Fibroblast of mammary gland (primary cell): ENCODE data around the gene CLDN22.

Experiments
- DNase-seq: peaks from one replicate; pipeline ENCODE4 v3.0.0-alpha.2; 2010; ENCODE audit warnings: low read depth
- H3K4me3 ChIP-seq: 2 replicates; pipeline ENCODE4 v1.5.1; 2011; ENCODE audit warnings: low read depth, mild to moderate bottlenecking, low read length, moderate library complexity; ENCODE audit not compliant: control insufficient read depth
- TF ChIP-seq, protein P1 (sequence below): conservative IDR thresholded peaks from 2 replicates; pipeline ENCODE4 v1.5.1; 2011; ENCODE audit warnings: low read depth, low read length, inconsistent platforms; ENCODE audit not compliant: control insufficient read depth, insufficient read depth

The CLDN22 gene

DNA sequence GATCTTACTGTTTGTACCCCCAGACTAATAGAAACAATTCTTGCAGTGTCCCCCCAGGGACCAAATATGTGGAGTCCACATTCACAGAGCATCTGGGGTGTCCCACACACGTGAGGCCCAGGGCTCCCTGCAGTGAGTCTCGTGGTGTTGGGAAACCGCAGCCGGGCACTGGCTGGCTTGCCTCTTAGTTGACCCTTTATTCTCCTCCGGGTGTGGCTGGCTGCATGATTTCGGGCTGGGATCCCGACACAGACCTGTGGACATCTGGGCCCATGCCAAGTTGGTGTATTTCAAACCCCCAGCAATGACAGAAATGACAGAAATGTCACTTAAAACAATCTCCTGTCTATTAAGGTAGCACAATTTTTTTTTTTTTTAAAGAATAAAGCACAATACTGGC lies 17.8 kb upstream of the CLDN22 start:
- DNase-seq, result no peak
- TF ChIP-seq, protein P1, sequence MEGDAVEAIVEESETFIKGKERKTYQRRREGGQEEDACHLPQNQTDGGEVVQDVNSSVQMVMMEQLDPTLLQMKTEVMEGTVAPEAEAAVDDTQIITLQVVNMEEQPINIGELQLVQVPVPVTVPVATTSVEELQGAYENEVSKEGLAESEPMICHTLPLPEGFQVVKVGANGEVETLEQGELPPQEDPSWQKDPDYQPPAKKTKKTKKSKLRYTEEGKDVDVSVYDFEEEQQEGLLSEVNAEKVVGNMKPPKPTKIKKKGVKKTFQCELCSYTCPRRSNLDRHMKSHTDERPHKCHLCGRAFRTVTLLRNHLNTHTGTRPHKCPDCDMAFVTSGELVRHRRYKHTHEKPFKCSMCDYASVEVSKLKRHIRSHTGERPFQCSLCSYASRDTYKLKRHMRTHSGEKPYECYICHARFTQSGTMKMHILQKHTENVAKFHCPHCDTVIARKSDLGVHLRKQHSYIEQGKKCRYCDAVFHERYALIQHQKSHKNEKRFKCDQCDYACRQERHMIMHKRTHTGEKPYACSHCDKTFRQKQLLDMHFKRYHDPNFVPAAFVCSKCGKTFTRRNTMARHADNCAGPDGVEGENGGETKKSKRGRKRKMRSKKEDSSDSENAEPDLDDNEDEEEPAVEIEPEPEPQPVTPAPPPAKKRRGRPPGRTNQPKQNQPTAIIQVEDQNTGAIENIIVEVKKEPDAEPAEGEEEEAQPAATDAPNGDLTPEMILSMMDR, result no peak
- H3K4me3 ChIP-seq, result no peak overlapping the region

DNA sequence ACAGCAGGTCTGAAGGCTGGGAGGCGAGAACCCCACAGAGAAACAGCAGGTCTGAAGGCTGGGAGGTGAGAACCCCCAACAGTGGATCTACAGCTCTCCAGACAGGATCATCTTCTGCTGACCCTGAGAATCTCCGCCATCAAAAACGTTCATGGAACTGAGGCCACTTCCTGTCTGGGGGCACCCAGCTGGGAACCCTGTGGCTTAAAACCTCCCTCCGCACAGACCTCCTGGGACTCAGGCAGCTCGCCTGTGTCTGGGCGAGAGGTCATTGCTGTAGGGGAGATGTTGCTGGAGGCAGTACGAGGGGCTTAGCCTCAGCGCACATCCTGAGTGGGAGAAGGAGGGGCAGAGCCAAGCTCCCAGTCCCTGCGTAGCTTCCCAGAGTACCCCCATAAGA lies 17.3 kb upstream of the CLDN22 start:
- TF ChIP-seq, protein P1, result no peak
- no peak for DNase-seq

DNA sequence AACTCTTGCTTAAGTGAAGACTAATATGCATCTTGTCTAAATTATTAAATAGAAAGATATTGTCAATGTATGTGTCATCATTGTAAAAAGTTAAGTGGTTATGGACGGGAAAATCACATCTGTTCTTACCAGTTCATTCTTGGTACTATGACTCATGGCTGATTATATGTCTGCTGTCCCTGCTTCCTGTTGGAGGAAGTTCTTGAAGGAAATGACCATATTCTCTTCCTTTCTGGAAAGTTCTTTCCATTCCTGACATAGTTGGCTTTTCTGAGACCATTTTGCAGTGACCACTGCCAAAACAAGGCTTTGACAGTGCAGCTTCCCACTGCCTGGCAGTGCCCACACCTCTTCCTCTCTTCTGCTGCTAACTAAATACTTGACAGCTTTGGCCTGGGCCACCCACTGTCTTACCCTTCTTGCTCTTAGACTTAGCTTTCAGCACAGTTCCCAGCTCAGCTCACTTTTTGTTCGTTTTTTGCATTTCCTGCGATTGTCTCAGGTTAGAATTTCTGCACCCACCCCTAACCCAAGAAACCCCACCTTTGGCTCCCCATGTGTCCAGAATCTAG lies 15.4 kb upstream of the CLDN22 start:
- no peak overlapping the region for H3K4me3 ChIP-seq
- TF ChIP-seq, protein P1, result no peak
- DNase-seq, result peak; percentile 94

More for the DNA sequence above, 17.3 kb upstream of the CLDN22 start:
- H3K4me3 ChIP-seq, result no peak overlapping the region

DNA sequence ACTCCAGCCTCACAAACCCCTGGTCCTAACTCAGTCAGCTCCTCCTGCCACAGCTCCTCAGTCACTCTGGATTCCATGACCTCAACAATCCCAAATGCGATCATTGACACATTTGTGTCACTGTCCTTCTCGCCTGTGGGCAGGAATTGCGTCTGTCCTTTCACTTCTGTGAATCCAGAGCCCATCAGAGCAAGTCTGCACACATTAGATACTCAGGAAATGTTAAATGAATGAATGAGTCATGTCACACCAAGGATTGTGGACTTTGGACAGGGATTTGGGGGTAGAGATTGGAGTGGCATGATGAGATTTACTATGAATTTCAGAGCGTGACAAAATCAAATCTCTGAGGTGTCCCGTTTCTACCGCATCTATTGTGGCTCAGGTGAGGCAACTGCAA lies 13.9 kb upstream of the CLDN22 start:
- DNase-seq, result no peak
- TF ChIP-seq, protein P1, result no peak

DNA sequence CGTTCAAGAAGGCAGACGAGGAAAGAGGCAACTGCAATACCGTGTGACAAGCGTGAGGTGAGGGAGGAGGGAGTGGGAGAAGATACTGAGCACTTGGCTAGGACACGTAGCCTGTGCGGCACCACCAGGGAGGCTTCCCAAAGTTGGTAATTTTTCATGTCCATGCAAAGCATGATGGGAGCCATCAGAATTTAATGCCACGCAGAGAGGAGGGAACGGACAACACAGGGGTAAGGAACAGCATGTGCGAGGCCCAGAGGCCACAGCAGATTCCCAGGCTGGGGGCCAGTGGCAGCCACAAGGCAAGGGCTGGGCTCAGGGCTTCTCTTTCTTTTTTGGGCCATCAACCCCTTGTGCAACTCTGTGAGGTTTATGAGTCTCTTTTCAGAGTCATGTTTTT lies 13.1 kb upstream of the CLDN22 start:
- no peak for DNase-seq
- TF ChIP-seq, protein P1, result no peak
- H3K4me3 ChIP-seq, result no peak overlapping the region

More for the DNA sequence above, 13.9 kb upstream of the CLDN22 start:
- no peak overlapping the region for H3K4me3 ChIP-seq

DNA sequence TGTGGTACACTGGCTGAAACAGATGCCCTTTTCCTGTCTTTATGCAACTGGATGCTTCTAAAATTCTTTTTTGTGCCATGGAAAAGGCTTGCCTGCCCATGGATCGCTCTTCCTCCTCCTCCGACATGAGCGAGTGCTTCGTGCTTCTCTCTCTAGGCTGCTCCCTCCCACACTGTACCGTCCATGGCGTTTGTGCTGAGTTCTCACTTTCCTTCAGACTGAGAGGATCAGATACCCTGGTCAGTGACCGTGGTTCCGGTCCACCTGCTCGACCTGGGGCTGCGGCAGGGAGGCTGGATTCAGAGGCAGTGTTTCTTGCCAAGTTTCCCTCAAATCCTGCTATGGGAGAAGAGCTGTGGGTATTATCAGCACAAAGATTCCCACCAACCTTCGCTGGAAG lies 12.4 kb upstream of the CLDN22 start:
- no peak overlapping the region for H3K4me3 ChIP-seq
- TF ChIP-seq, protein P1, result no peak
- DNase-seq, result no peak

DNA sequence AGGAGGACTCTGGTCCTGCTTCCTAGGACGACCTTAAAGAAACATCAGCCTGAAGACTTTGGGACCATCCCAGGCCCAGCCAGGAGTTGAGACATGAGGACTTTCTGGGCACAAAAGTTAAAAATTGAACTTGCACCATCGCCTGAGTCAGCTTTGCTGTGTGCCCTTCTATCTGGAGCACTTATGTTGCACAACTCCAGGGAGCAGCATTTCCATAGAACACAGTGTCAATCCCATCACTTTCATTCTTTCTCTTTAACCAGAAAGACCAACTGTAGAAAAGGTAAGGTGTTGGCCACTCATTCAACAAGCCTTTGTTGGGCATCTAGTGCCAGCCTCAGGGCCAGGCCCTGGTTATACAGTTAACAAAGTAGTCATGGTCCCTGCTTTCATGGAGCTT lies 10.8 kb upstream of the CLDN22 start:
- no peak overlapping the region for H3K4me3 ChIP-seq
- TF ChIP-seq, protein P1, result no peak
- DNase-seq, result peak; percentile 34
